ENCODE measurements around the gene C14orf132.

DNA sequence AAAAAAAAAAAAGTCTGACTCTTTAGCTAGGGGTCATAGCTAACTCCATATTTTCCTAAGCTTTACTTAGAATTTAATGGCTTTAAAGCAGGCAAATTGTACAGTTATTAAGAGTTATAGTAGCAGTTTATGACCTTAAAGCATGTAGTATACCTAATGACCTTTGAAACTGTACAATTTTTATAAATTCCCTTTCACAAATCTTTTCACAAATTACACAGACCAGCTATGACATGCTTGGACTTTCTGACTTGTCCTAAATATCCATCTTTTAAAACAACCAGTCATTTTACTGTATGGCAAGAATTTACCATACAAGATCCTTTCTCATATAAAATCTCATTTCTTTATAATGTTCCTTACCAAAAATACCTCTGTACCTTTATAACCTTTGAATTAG, 74.8 kb downstream of the C14orf132 start:
- no peak for TF ChIP-seq CTCF (IDR thresholded peaks at IDR 0.05)
- TF ChIP-seq POLR2A (IDR thresholded peaks at IDR 0.05) = no peak

All from Peyer's patch (tissue), 4 donors.